ENCODE results near the gene SEH1L. TPM values are rescaled to one million over a fixed set of nuclear protein-coding genes. Genes with fewer than 3 reads are reported as not detected.

The SEH1L gene
- total RNA-seq, 1 experiment from 2014 or later, result 98.3 TPM

DNA sequence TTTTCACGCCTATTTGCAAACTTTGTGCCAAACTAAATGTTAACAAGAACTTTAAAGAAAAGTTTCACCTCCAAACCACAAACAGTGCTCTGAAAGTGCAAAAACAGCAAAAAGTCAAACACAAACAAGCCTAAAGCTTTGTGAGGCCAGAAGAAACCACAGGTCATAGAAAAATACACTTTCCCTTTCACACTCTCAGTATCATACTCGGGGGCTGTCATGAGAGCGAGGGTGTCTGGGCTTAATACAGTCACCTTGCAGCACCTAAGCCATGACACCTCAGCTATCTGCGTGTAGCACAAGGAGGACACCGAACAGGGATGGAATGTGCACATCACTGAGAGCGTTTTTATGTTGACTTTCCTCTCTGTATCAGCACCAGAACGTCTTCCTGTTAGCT, 26.6 kb upstream of the SEH1L start:
- H3K9me3 ChIP-seq (ENCODE audit: insufficient read depth, low read depth), result no peaks in the 10 kb centered on the region
- no TSS peak for BruUV-seq (replicated peaks)
- H3K4me1 ChIP-seq (replicated peaks; ENCODE audit: insufficient read depth), result no peaks in the 10 kb centered on the region
- H3K36me3 ChIP-seq (ENCODE audit: low read depth), result no peaks in the 10 kb centered on the region
- intact Hi-C loops (cut with micrococcal nuclease; ENCODE audit: unreplicated experiment), result no loop called here
- H3K27me3 ChIP-seq (ENCODE audit: insufficient read depth, low read depth), result no peaks in the 10 kb centered on the region
- no peak overlapping the region for H3K4me3 ChIP-seq
- CTCF ChIA-PET, result interaction anchor here (0.6 kb wide), 1 partner anchor 69 kb away, joined by 3 read pairs; no protein-coding TSS in a partner anchor
- no peaks in the 10 kb centered on the region for H3K79me2 ChIP-seq (ENCODE audit: low read depth)
- DNase-seq, result no peak
- POLR2A ChIA-PET (ENCODE audit: unreplicated experiment), result interaction anchor here (0.6 kb wide), 1 partner anchor 16 kb away, joined by 9 read pairs; no protein-coding TSS in a partner anchor
- H3K4me2 ChIP-seq, result no peak overlapping the region
- H3F3A ChIP-seq (ENCODE audit: insufficient read depth, low read depth), result no peaks in the 10 kb centered on the region
- TF ChIP-seq EZH2 (IDR thresholded peaks at IDR 0.05; ENCODE audit: low read depth), result no peak
- TF ChIP-seq, protein P1, sequence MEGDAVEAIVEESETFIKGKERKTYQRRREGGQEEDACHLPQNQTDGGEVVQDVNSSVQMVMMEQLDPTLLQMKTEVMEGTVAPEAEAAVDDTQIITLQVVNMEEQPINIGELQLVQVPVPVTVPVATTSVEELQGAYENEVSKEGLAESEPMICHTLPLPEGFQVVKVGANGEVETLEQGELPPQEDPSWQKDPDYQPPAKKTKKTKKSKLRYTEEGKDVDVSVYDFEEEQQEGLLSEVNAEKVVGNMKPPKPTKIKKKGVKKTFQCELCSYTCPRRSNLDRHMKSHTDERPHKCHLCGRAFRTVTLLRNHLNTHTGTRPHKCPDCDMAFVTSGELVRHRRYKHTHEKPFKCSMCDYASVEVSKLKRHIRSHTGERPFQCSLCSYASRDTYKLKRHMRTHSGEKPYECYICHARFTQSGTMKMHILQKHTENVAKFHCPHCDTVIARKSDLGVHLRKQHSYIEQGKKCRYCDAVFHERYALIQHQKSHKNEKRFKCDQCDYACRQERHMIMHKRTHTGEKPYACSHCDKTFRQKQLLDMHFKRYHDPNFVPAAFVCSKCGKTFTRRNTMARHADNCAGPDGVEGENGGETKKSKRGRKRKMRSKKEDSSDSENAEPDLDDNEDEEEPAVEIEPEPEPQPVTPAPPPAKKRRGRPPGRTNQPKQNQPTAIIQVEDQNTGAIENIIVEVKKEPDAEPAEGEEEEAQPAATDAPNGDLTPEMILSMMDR (conservative IDR thresholded peaks at IDR 0.05), result no peak
- H3K27ac ChIP-seq, result no peak overlapping the region
- no peak overlapping the region for H2AFZ ChIP-seq
- no peaks in the 10 kb centered on the region for H3K9me2 ChIP-seq (ENCODE audit: insufficient read depth)
- H4K20me1 ChIP-seq (ENCODE audit: insufficient read depth), result no peaks in the 10 kb centered on the region

GRCh38 chr18:12922266-12922665, 25.5 kb upstream of the SEH1L start:
- H3K4me3 ChIP-seq, result no peak overlapping the region
- H3K79me2 ChIP-seq (ENCODE audit: low read depth), result no peaks in the 10 kb centered on the region
- ChIA-PET POLR2A (ENCODE audit: unreplicated experiment) (interaction anchor here (0.7 kb wide), 1 partner anchor 10 kb away, joined by 5 read pairs; no protein-coding TSS in a partner anchor), CTCF (interaction anchor here (0.6 kb wide), 1 partner anchor 77 kb away, joined by 4 read pairs; no protein-coding TSS in a partner anchor)
- no TSS peak for BruUV-seq (replicated peaks)
- no peaks in the 10 kb centered on the region for H4K20me1 ChIP-seq (ENCODE audit: insufficient read depth)
- no peaks in the 10 kb centered on the region for H3K27me3 ChIP-seq (ENCODE audit: insufficient read depth, low read depth)
- H2AFZ ChIP-seq, result no peak overlapping the region
- no peaks in the 10 kb centered on the region for H3K9me2 ChIP-seq (ENCODE audit: insufficient read depth)
- no peak overlapping the region for H3K27ac ChIP-seq
- H3K4me1 ChIP-seq (replicated peaks; ENCODE audit: insufficient read depth), result no peaks in the 10 kb centered on the region
- TF ChIP-seq EZH2 (IDR thresholded peaks at IDR 0.05; ENCODE audit: low read depth), result no peak
- TF ChIP-seq, protein P1 (conservative IDR thresholded peaks at IDR 0.05), result no peak
- DNase-seq, result no peak
- H3K36me3 ChIP-seq (ENCODE audit: low read depth), result no peaks in the 10 kb centered on the region
- H3K4me2 ChIP-seq, result no peak overlapping the region
- intact Hi-C loops (cut with micrococcal nuclease; ENCODE audit: unreplicated experiment), result no loop called here
- no peaks in the 10 kb centered on the region for H3K9me3 ChIP-seq (ENCODE audit: insufficient read depth, low read depth)
- H3F3A ChIP-seq (ENCODE audit: insufficient read depth, low read depth), result no peaks in the 10 kb centered on the region

DNA sequence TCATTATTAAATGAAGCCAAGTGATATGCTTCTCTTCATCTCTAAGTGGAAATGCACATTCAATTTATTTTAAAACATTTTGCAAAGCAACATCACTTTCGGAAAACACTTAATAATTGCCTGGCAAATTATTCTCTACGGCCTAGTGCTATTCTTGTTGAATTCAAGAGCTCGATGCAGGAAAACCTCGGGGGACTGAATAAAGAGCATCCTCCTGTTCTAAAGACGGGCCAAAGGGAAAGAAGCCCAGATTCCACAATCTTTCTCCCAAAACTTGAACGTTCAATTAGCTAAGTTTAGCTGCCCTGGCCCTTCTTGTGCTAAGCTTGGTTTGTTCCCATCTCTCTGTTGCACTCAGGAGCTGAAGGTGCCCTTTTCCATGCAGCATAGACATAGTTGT, 23.2 kb upstream of the SEH1L start:
- TF ChIP-seq EZH2 (IDR thresholded peaks at IDR 0.05; ENCODE audit: low read depth), result no peak
- TF ChIP-seq, protein P1 (conservative IDR thresholded peaks at IDR 0.05), result no peak
- H3K9me2 ChIP-seq (ENCODE audit: insufficient read depth), result no peaks in the 10 kb centered on the region
- no peaks in the 10 kb centered on the region for H3K79me2 ChIP-seq (ENCODE audit: low read depth)
- H3F3A ChIP-seq (ENCODE audit: insufficient read depth, low read depth), result 0 out of 2 replicates have a peak, but pooled peaks cover 3% of the 10 kb centered on the region
- POLR2A ChIA-PET (ENCODE audit: unreplicated experiment), result no interaction called here
- no peaks in the 10 kb centered on the region for H3K9me3 ChIP-seq (ENCODE audit: insufficient read depth, low read depth)
- peaks cover 3% of the 10 kb centered on the region; the same call in 1 of the 2 replicates for H3K4me1 ChIP-seq (replicated peaks; ENCODE audit: insufficient read depth)
- no peak overlapping the region for H3K27ac ChIP-seq
- no peak overlapping the region for H3K4me3 ChIP-seq
- intact Hi-C loops (cut with micrococcal nuclease; ENCODE audit: unreplicated experiment), result no loop called here
- H2AFZ ChIP-seq, result no peak overlapping the region
- no peak overlapping the region for H3K4me2 ChIP-seq
- no peak for DNase-seq
- H3K36me3 ChIP-seq (ENCODE audit: low read depth), result no peaks in the 10 kb centered on the region
- H4K20me1 ChIP-seq (ENCODE audit: insufficient read depth), result no peaks in the 10 kb centered on the region
- H3K27me3 ChIP-seq (ENCODE audit: insufficient read depth, low read depth), result no peaks in the 10 kb centered on the region
- CTCF ChIA-PET, result interaction anchor here (1.0 kb wide), 1 partner anchor 179 kb away, joined by 4 read pairs; no protein-coding TSS in a partner anchor
- no TSS peak for BruUV-seq (replicated peaks)

Measured in PC-9 (cell line).